Astrocyte (in vitro differentiated cells and primary cell): ENCODE measurements around the gene CDC34.

ENCODE experiments used
- EZH2 ChIP-seq: IDR thresholded peaks from 2 replicates; pipeline ENCODE4 v1.6.1; 2012; ENCODE audit warnings: mild to moderate bottlenecking, low read length, inconsistent platforms; ENCODE audit not compliant: insufficient read depth
- TF ChIP-seq, protein P1 (sequence below): IDR thresholded peaks from 2 replicates; pipeline ENCODE4 v1.5.1; 2011; ENCODE audit warnings: low read depth, mild to moderate bottlenecking, inconsistent platforms, low read length, moderate library complexity; ENCODE audit not compliant: insufficient read depth

DNA sequence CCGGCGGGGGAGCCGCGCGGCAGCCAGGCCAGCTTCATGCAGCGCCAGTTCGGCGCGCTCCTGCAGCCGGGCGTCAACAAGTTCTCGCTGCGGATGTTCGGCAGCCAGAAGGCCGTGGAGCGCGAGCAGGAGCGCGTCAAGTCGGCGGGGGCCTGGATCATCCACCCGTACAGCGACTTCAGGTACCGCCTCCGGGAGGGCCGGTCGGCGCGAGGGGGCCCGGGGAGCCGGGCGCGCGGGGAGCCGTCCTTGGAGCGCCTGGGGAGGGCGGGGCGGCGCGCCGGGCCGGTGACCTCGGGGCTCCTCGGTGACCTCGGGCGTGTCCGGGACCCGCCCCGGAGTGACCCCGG, 58.8 kb downstream of the CDC34 start:
- TF ChIP-seq EZH2, result no peak
- TF ChIP-seq, protein P1, sequence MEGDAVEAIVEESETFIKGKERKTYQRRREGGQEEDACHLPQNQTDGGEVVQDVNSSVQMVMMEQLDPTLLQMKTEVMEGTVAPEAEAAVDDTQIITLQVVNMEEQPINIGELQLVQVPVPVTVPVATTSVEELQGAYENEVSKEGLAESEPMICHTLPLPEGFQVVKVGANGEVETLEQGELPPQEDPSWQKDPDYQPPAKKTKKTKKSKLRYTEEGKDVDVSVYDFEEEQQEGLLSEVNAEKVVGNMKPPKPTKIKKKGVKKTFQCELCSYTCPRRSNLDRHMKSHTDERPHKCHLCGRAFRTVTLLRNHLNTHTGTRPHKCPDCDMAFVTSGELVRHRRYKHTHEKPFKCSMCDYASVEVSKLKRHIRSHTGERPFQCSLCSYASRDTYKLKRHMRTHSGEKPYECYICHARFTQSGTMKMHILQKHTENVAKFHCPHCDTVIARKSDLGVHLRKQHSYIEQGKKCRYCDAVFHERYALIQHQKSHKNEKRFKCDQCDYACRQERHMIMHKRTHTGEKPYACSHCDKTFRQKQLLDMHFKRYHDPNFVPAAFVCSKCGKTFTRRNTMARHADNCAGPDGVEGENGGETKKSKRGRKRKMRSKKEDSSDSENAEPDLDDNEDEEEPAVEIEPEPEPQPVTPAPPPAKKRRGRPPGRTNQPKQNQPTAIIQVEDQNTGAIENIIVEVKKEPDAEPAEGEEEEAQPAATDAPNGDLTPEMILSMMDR, result no peak
